ENCODE measurements around the gene PCDH8.

PCDH8 gene

GRCh38 chr13:52884429-52885010, 36.1 kb upstream of the PCDH8 start:
- no peak overlapping the region for H3K4me3 ChIP-seq
- H3K9me3 ChIP-seq (ENCODE audit: low read depth, low read length) = no peaks in the 10 kb centered on the region
- TF ChIP-seq POLR2AphosphoS5 (IDR thresholded peaks at IDR 0.05; ENCODE audit: borderline replicate concordance, low read depth, low read length) = no peak
- no peak for TF ChIP-seq EZH2 (IDR thresholded peaks at IDR 0.05)
- no peak for TF ChIP-seq FOXP2 (optimal IDR thresholded peaks at IDR 0.05; ENCODE audit: control extremely low read depth, extremely low read length, insufficient read depth)
- H3K36me3 ChIP-seq (ENCODE audit: insufficient read depth, low read length) = no peaks in the 10 kb centered on the region
- no peak overlapping the region for H3K9ac ChIP-seq (ENCODE audit: insufficient read length)
- no peak overlapping the region; the same call in 1 of the 2 replicates for H3K27ac ChIP-seq
- DNase-seq (ENCODE audit: low read depth, low spot score) = no peak

GRCh38 chr13:52882785-52883184, 34.3 kb upstream of the PCDH8 start:
- H3K27ac ChIP-seq = peak overlapping the region; percentile 63
- TF ChIP-seq EZH2 (IDR thresholded peaks at IDR 0.05) (no peak), POLR2AphosphoS5 (IDR thresholded peaks at IDR 0.05; ENCODE audit: borderline replicate concordance, low read depth, low read length) (no peak), FOXP2 (optimal IDR thresholded peaks at IDR 0.05; ENCODE audit: control extremely low read depth, extremely low read length, insufficient read depth) (no peak)
- no peak overlapping the region; the same call in 1 of the 2 replicates for H3K4me3 ChIP-seq
- no peaks in the 10 kb centered on the region for H3K36me3 ChIP-seq (ENCODE audit: insufficient read depth, low read length)
- no peaks in the 10 kb centered on the region for H3K9me3 ChIP-seq (ENCODE audit: low read depth, low read length)
- H3K9ac ChIP-seq (ENCODE audit: insufficient read length) = no peak overlapping the region
- DNase-seq (ENCODE audit: low read depth, low spot score) = no peak

GRCh38 chr13:52879950-52880741, 31.7 kb upstream of the PCDH8 start:
- Histone ChIP-seq H3K36me3 (ENCODE audit: insufficient read depth, low read length) (no peaks in the 10 kb centered on the region), H3K27ac (no peak overlapping the region), H3K9me3 (ENCODE audit: low read depth, low read length) (peaks cover under 1% of the 10 kb centered on the region; the same call in 1 of the 2 replicates), H3K4me3 (peak overlapping the region; percentile 36; the same call in 1 of the 2 replicates), H3K9ac (ENCODE audit: insufficient read length) (no peak overlapping the region)
- no peak for DNase-seq (ENCODE audit: low read depth, low spot score)
- TF ChIP-seq POLR2AphosphoS5 (IDR thresholded peaks at IDR 0.05; ENCODE audit: borderline replicate concordance, low read depth, low read length) = no peak

GRCh38 chr13:52878831-52879230, 30.4 kb upstream of the PCDH8 start:
- TF ChIP-seq POLR2AphosphoS5 (IDR thresholded peaks at IDR 0.05; ENCODE audit: borderline replicate concordance, low read depth, low read length) (no peak), EZH2 (IDR thresholded peaks at IDR 0.05) (no peak), FOXP2 (optimal IDR thresholded peaks at IDR 0.05; ENCODE audit: control extremely low read depth, extremely low read length, insufficient read depth) (no peak)
- peaks cover 3% of the 10 kb centered on the region; the same call in 1 of the 2 replicates for H3K9me3 ChIP-seq (ENCODE audit: low read depth, low read length)
- H3K27ac ChIP-seq = no peak overlapping the region
- H3K36me3 ChIP-seq (ENCODE audit: insufficient read depth, low read length) = no peaks in the 10 kb centered on the region
- H3K4me3 ChIP-seq = no peak overlapping the region
- no peak for DNase-seq (ENCODE audit: low read depth, low spot score)
- no peak overlapping the region for H3K9ac ChIP-seq (ENCODE audit: insufficient read length)

GRCh38 chr13:52870143-52870542, 21.7 kb upstream of the PCDH8 start:
- Histone ChIP-seq H3K27ac (no peak overlapping the region), H3K9ac (ENCODE audit: insufficient read length) (no peak overlapping the region)
- DNase-seq (ENCODE audit: low read depth, low spot score) = no peak

GRCh38 chr13:52869621-52870020, 21.2 kb upstream of the PCDH8 start:
- DNase-seq (ENCODE audit: low read depth, low spot score) = no peak
- no peak for TF ChIP-seq EZH2 (IDR thresholded peaks at IDR 0.05)
- TF ChIP-seq FOXP2 (optimal IDR thresholded peaks at IDR 0.05; ENCODE audit: control extremely low read depth, extremely low read length, insufficient read depth) = no peak
- TF ChIP-seq POLR2AphosphoS5 (IDR thresholded peaks at IDR 0.05; ENCODE audit: borderline replicate concordance, low read depth, low read length) = no peak

More at GRCh38 chr13:52870143-52870542, 21.7 kb upstream of the PCDH8 start:
- Histone ChIP-seq H3K36me3 (ENCODE audit: insufficient read depth, low read length) (no peaks in the 10 kb centered on the region), H3K9me3 (ENCODE audit: low read depth, low read length) (peaks cover 3% of the 10 kb centered on the region; the same call in 1 of the 2 replicates), H3K4me3 (no peak overlapping the region)
- no peak for TF ChIP-seq POLR2AphosphoS5 (IDR thresholded peaks at IDR 0.05; ENCODE audit: borderline replicate concordance, low read depth, low read length)
- TF ChIP-seq FOXP2 (optimal IDR thresholded peaks at IDR 0.05; ENCODE audit: control extremely low read depth, extremely low read length, insufficient read depth) = no peak
- no peak for TF ChIP-seq EZH2 (IDR thresholded peaks at IDR 0.05)

GRCh38 chr13:52869050-52869449, 20.6 kb upstream of the PCDH8 start:
- Histone ChIP-seq H3K4me3 (no peak overlapping the region), H3K36me3 (ENCODE audit: insufficient read depth, low read length) (no peaks in the 10 kb centered on the region), H3K27ac (no peak overlapping the region), H3K9ac (ENCODE audit: insufficient read length) (no peak overlapping the region), H3K9me3 (ENCODE audit: low read depth, low read length) (no peaks in the 10 kb centered on the region)
- TF ChIP-seq POLR2AphosphoS5 (IDR thresholded peaks at IDR 0.05; ENCODE audit: borderline replicate concordance, low read depth, low read length) (no peak), EZH2 (IDR thresholded peaks at IDR 0.05) (no peak), FOXP2 (optimal IDR thresholded peaks at IDR 0.05; ENCODE audit: control extremely low read depth, extremely low read length, insufficient read depth) (no peak)
- no peak for DNase-seq (ENCODE audit: low read depth, low spot score)

More at GRCh38 chr13:52869621-52870020, 21.2 kb upstream of the PCDH8 start:
- Histone ChIP-seq H3K36me3 (ENCODE audit: insufficient read depth, low read length) (no peaks in the 10 kb centered on the region), H3K27ac (no peak overlapping the region), H3K4me3 (no peak overlapping the region), H3K9ac (ENCODE audit: insufficient read length) (no peak overlapping the region), H3K9me3 (ENCODE audit: low read depth, low read length) (no peaks in the 10 kb centered on the region)

GRCh38 chr13:52868190-52868589, 19.8 kb upstream of the PCDH8 start:
- H3K4me3 ChIP-seq = no peak overlapping the region
- H3K27ac ChIP-seq = no peak overlapping the region
- DNase-seq (ENCODE audit: low read depth, low spot score) = no peak
- no peaks in the 10 kb centered on the region for H3K36me3 ChIP-seq (ENCODE audit: insufficient read depth, low read length)
- no peak overlapping the region for H3K9ac ChIP-seq (ENCODE audit: insufficient read length)
- TF ChIP-seq EZH2 (IDR thresholded peaks at IDR 0.05) (no peak), POLR2AphosphoS5 (IDR thresholded peaks at IDR 0.05; ENCODE audit: borderline replicate concordance, low read depth, low read length) (no peak), FOXP2 (optimal IDR thresholded peaks at IDR 0.05; ENCODE audit: control extremely low read depth, extremely low read length, insufficient read depth) (no peak)
- H3K9me3 ChIP-seq (ENCODE audit: low read depth, low read length) = no peaks in the 10 kb centered on the region
